ENCODE data around the gene CNTN5.

The CNTN5 gene

GRCh38 chr11:99509863-99510262, 489.1 kb downstream of the CNTN5 start:
- no peak for DNase-seq (ENCODE audit: low spot score)

- DNase-seq (ENCODE audit: low spot score): no peak
These were observed 492.6 kb downstream of the CNTN5 start for GRCh38 chr11:99513368-99513767.

GRCh38 chr11:99519095-99519494, 498.3 kb downstream of the CNTN5 start:
- DNase-seq (ENCODE audit: low spot score): no peak

- no peak for DNase-seq (ENCODE audit: low spot score)
These were observed 501.9 kb downstream of the CNTN5 start for GRCh38 chr11:99522467-99523173.

- no peak for DNase-seq (ENCODE audit: low spot score)
These were observed 510.7 kb downstream of the CNTN5 start for GRCh38 chr11:99531468-99531867.

- DNase-seq (ENCODE audit: low spot score): no peak
These were observed 514.1 kb downstream of the CNTN5 start for GRCh38 chr11:99534812-99535211.

- DNase-seq (ENCODE audit: low spot score): no peak
These were observed 514.7 kb downstream of the CNTN5 start for GRCh38 chr11:99535406-99535805.

GRCh38 chr11:99535819-99536218, 515.1 kb downstream of the CNTN5 start:
- DNase-seq (ENCODE audit: low spot score): no peak

- DNase-seq (ENCODE audit: low spot score): no peak
These were observed 516.9 kb downstream of the CNTN5 start for GRCh38 chr11:99537681-99538080.

- no peak for DNase-seq (ENCODE audit: low spot score)
These were observed 524.9 kb downstream of the CNTN5 start for GRCh38 chr11:99545616-99546015.

- DNase-seq (ENCODE audit: low spot score): no peak
These were observed 527.5 kb downstream of the CNTN5 start for GRCh38 chr11:99548264-99548663.

GRCh38 chr11:99554232-99554903, 533.6 kb downstream of the CNTN5 start:
- DNase-seq (ENCODE audit: low spot score): no peak

- no peak for DNase-seq (ENCODE audit: low spot score)
These were observed 534.7 kb downstream of the CNTN5 start for GRCh38 chr11:99555486-99555885.

GRCh38 chr11:99565333-99565732, 544.6 kb downstream of the CNTN5 start:
- DNase-seq (ENCODE audit: low spot score): no peak

- no peak for DNase-seq (ENCODE audit: low spot score)
These were observed 546.7 kb downstream of the CNTN5 start for GRCh38 chr11:99567334-99567956.

GRCh38 chr11:99568808-99569207, 548.1 kb downstream of the CNTN5 start:
- DNase-seq (ENCODE audit: low spot score): no peak

- DNase-seq (ENCODE audit: low spot score): no peak
These were observed 550.3 kb downstream of the CNTN5 start for GRCh38 chr11:99571094-99571493.

- no peak for DNase-seq (ENCODE audit: low spot score)
These were observed 564.1 kb downstream of the CNTN5 start for GRCh38 chr11:99584830-99585229.

- DNase-seq (ENCODE audit: low spot score): no peak
These were observed 564.9 kb downstream of the CNTN5 start for GRCh38 chr11:99585606-99586005.

- DNase-seq (ENCODE audit: low spot score): no peak
These were observed 569.0 kb downstream of the CNTN5 start for GRCh38 chr11:99589771-99590170.

GRCh38 chr11:99592266-99592665, 571.5 kb downstream of the CNTN5 start:
- no peak for DNase-seq (ENCODE audit: low spot score)

- no peak for DNase-seq (ENCODE audit: low spot score)
These were observed 572.4 kb downstream of the CNTN5 start for GRCh38 chr11:99593197-99593596.

- DNase-seq (ENCODE audit: low spot score): no peak
These were observed 580.4 kb downstream of the CNTN5 start for GRCh38 chr11:99601179-99601578.
